H1 (cell line): ENCODE results near the gene PRR14L. TPM values are rescaled to one million over a fixed set of nuclear protein-coding genes. Genes with fewer than 3 reads are reported as not detected.

ENCODE experiments used
- ASH2L ChIP-seq: fragments of 200-600, 300-600 bp; sonication (generic); IDR thresholded peaks from one replicate; pipeline ENCODE4 v1.7.1; 2017; ENCODE audit warnings: low read length
- KDM4A ChIP-seq: IDR thresholded peaks from one replicate; pipeline ENCODE4 v1.7.1; 2012; ENCODE audit warnings: low read depth, mild to moderate bottlenecking, moderate library complexity, low read length, inconsistent platforms; ENCODE audit not compliant: severe bottlenecking
- SP2 ChIP-seq: IDR thresholded peaks from 2 replicates; pipeline ENCODE4 v1.6.1; 2012; ENCODE audit warnings: mild to moderate bottlenecking, low read length, inconsistent platforms
- polyA plus RNA-seq, 7 experiments: library from polyadenylated mRNA; depleted of rRNA in 3 of 7; stranded (reverse) in 5 of 7; unstranded in 2 of 7; fragments of >200 nt in 5 of 7; fragments of 200-250 nt in 2 of 7; gene quantifications; 1 replicate in 5 of 7; 2 replicates in 1 of 7; 4 replicates in 1 of 7; pipeline versions ENCODE4 v1.2.1 to v1.2.3, GENCODE V29; 2011 to 2013; ENCODE audit warnings: missing spikeins in 2 of 7, mixed read lengths in 2 of 7
- total RNA-seq: library from RNA; stranded (reverse); fragmentation: NEBNext Ultra II Directional; extraction: Animal tissue kit (Norgen Biotek cat#: 25700); gene quantifications from 2 replicates; pipeline ENCODE4 v1.2.1, GENCODE V29; 2021

The PRR14L gene
- total and polyA plus RNA-seq, 2 of the 8 experiments (the other 6 are each of a cell fraction or from before 2014, with no cell fraction given), result 26.5 to 98.6 TPM

DNA sequence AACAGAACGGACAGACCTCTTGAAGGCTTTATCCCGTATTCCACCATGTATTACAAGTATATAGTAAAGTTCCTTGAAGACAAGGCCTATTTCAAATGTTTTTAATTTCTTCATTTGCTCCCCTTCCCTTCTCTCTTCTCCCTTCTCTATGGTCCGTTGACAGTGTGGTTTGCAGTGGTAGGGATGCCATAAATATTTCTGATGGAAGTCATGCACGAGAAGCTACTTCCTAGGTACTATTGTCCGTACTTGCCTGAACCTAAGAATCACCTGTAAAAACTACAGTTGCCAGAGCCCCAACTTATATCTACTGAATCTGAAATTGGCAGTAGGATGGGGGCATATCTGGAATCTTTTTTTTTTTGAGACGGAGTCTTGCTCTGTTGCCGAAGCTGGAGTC, 90.7 kb downstream of the PRR14L start (continued):
- TF ChIP-seq ASH2L (no peak), SP2 (no peak), KDM4A (no peak)
